NB4 (cell line): ENCODE results near the gene PKM.

ENCODE experiments used
- DNase-seq: peaks from one replicate; pipeline ENCODE4 v3.0.0; 2010; ENCODE audit warnings: low read depth
- H3K4me3 ChIP-seq: one replicate; pipeline ENCODE4 v1.5.1; 2011; ENCODE audit warnings: mild to moderate bottlenecking, low read depth, low read length, moderate library complexity
- MYC ChIP-seq: IDR thresholded peaks from 2 replicates; pipeline ENCODE4 v1.6.1; 2011; ENCODE audit warnings: low read depth, low read length
- POLR2A ChIP-seq: IDR thresholded peaks from 2 replicates; pipeline ENCODE4 v1.6.1; 2011; ENCODE audit warnings: mild to moderate bottlenecking; ENCODE audit not compliant: insufficient read length; ENCODE audit errors: extremely low read depth
- TF ChIP-seq, protein P1 (sequence below): IDR thresholded peaks from 2 replicates; pipeline ENCODE4 v1.6.1; 2011; ENCODE audit warnings: low read depth, low read length
- TF ChIP-seq, protein P2 (sequence below): IDR thresholded peaks from one replicate; pipeline ENCODE4 v1.5.1; 2012; ENCODE audit warnings: low read depth, low read length

PKM gene

DNA sequence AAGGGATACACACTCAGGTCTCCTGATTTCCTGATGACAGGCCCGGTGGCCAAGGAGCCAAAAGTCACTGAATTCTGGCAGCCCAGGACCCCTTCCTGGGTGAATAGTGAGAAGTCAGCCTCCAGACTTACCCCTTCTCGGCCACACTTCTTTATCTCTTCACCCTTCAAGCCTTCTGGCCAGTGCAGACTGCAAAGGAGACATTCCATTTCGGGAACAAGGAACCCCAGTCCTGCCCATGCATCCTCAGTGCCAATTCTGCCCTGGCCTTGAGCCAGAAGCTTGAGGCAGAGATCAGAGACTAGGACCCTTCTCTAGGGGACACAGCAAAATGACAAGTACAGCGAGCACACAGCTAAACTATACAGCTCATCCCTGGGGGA lies 62.2 kb downstream of the PKM start:
- no peak for DNase-seq
- H3K4me3 ChIP-seq = no peak overlapping the region
- TF ChIP-seq POLR2A = no peak
- no peak for TF ChIP-seq MYC
- TF ChIP-seq, protein P1, sequence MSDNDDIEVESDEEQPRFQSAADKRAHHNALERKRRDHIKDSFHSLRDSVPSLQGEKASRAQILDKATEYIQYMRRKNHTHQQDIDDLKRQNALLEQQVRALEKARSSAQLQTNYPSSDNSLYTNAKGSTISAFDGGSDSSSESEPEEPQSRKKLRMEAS = no peak
- TF ChIP-seq, protein P2, sequence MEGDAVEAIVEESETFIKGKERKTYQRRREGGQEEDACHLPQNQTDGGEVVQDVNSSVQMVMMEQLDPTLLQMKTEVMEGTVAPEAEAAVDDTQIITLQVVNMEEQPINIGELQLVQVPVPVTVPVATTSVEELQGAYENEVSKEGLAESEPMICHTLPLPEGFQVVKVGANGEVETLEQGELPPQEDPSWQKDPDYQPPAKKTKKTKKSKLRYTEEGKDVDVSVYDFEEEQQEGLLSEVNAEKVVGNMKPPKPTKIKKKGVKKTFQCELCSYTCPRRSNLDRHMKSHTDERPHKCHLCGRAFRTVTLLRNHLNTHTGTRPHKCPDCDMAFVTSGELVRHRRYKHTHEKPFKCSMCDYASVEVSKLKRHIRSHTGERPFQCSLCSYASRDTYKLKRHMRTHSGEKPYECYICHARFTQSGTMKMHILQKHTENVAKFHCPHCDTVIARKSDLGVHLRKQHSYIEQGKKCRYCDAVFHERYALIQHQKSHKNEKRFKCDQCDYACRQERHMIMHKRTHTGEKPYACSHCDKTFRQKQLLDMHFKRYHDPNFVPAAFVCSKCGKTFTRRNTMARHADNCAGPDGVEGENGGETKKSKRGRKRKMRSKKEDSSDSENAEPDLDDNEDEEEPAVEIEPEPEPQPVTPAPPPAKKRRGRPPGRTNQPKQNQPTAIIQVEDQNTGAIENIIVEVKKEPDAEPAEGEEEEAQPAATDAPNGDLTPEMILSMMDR = no peak

DNA sequence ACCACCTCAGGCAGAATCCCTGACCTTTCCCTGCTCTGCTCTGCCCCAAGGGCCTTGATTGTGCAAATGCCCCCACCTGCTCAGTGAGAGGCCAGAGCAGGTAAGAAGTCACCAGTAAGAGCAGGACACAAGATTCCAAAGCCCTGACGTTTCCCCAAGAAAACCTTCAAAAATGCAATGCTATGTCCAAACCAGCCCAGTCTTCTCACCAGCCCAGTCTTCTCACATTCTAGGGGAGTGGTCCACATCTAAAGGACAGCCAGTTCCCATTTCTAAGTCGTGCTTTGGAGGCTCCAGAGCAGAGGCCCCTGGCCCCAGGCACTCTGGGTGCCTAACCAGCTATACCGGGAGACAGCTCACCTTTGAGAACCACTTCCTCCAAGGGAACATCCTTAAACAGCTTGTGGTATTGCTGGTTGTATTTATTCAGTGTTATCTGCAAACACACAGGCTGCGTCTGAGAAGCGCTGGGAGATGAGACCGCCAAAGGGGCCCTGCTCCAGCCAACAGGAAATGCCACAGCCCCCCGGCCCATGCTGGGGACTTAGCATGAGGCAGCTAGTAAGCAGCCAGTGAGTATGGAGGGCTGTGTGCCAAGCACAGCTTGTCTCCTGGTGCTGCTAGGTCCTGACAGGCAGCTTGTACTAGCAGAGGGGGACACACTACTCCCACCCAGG lies 62.7 kb downstream of the PKM start:
- no peak overlapping the region for H3K4me3 ChIP-seq
- DNase-seq = peak; percentile 42

DNA sequence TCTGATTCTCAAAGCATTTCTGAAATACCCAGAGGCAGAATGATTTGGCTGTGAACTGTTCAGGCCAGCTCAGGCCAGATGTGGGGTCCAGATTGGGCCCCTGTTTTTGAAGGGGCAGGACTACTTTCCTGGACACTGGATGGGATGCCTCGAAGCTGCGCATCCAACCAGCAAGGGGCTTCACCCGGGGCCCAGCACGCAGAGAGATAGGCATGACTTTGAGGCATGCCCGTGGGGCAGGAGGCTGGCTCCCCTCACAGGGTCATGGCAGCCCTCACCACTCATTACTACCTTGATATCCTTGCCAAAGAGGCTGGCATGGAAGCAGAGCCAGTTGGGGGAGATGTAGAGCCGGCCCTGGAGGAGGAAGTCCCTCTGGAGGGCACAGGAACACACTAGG lies 63.5 kb downstream of the PKM start:
- H3K4me3 ChIP-seq = no peak overlapping the region
- TF ChIP-seq POLR2A = no peak
- TF ChIP-seq, protein P2 = no peak
- TF ChIP-seq MYC = no peak
- TF ChIP-seq, protein P1 = no peak
- no peak for DNase-seq

More for the DNA sequence above, 62.7 kb downstream of the PKM start:
- 0 out of 2 replicates have a peak, but pooled peaks have one; percentile 7 for TF ChIP-seq MYC
- TF ChIP-seq, protein P2 = no peak

DNA sequence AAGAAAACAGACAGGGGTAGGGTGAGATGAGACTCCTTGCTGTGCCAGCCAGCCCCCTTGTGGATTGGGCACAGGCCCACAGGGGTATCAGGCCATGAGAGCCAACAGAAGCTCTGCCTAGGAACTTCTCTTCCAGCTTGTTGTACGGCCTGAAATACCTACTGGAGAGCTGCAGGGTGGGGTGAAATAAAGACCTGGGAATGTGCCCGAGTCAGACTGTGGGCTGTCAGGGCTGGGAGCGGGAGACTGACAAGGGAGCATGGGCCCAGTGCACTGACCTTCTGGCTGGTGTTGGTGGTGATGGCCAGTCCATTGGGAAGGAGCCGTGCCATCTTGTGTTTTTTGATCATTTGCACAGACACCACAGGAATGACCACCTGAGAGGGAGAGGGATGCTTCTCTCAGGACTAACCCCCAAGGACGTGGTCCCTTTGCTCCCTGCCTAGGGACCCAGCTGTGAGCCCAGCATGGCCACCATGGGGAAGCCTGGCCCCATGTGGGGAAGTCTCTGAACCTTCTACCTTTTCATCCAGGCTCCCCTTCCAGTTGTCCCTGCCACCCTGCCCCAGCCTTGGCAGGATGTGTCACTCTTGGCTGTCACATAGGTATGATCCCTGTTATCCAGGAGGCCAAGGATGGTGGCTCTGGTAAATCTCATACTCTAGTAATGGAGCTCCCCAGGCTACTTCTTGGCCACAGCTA lies 64.1 kb downstream of the PKM start:
- H3K4me3 ChIP-seq = no peak overlapping the region
- TF ChIP-seq POLR2A = no peak
- TF ChIP-seq MYC = no peak
- TF ChIP-seq, protein P1 = no peak
- TF ChIP-seq, protein P2 = no peak
- no peak for DNase-seq

DNA sequence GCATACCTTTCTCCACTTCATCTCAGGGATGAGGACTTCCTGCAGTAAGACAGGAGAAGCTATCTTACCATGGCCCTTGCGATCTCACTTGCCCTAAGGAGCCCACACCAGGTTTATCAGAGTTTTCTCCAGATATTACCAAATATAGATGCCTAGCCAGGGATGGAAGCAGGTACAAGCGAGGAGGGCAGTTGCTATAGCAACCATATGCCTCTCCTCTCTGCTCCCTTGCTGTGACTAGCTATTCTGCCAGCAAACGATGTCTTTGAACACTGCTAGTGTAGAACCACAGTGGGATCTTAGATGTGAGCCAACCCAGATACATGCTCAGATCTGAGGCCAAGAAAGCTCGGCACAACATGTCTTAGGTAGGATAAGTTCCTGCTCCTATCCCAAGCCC lies 67.3 kb downstream of the PKM start:
- H3K4me3 ChIP-seq = no peak overlapping the region
- DNase-seq = no peak
- no peak for TF ChIP-seq MYC
- TF ChIP-seq, protein P2 = no peak
- no peak for TF ChIP-seq POLR2A
- TF ChIP-seq, protein P1 = no peak
